Panc1 (cell line): ENCODE data around the gene KLHL12. TPM values are rescaled to one million over a fixed set of nuclear protein-coding genes. Genes with fewer than 3 reads are reported as not detected.

Source experiments
- ATAC-seq: fragments of 200-7000 bp; cut with Tn5 transposase; 2 replicates; pipeline ENCODE4 v1.9.1; 2020; ENCODE audit warnings: mild to moderate bottlenecking, moderate library complexity
- BruUV-seq: library from RNA; stranded (reverse); fragments of 400-500 nt; replicated peaks from 2 replicates; lab custom pipeline; 2021; lab: Mats Ljungman, UMichigan
- CTCF ChIA-PET: fragments of 300-600 bp; sonication (Branson Sonifier 250); formaldehyde crosslinking; loops from one replicate; lab custom pipeline; 2022; ENCODE audit warnings: antibody characterized with exemption; lab: Charles Lee
- POLR2A ChIA-PET: fragments of 300-600 bp; sonication (Branson Sonifier 250); formaldehyde crosslinking; loops from one replicate; lab custom pipeline; 2022; ENCODE audit warnings: antibody characterized with exemption; lab: Charles Lee
- DNase-seq: peaks from one replicate; pipeline ENCODE4 v3.0.0-alpha.2; 2010; ENCODE audit warnings: low read depth, low spot score
- H3K27ac ChIP-seq: 2 replicates; pipeline ENCODE4 v1.5.1; 2011; ENCODE audit warnings: mild to moderate bottlenecking, low read length, inconsistent platforms
- H3K27me3 ChIP-seq: fragments of 200-500 bp; sonication (Bioruptor generic); 2 replicates; pipeline ENCODE4 v1.6.0; 2014; ENCODE audit warnings: low read length, inconsistent platforms; ENCODE audit not compliant: control insufficient read depth, insufficient read depth
- H3K36me3 ChIP-seq: fragments of 200-500 bp; sonication (Bioruptor generic); 2 replicates; pipeline ENCODE4 v1.5.1; 2014; ENCODE audit warnings: inconsistent platforms, mild to moderate bottlenecking, low read length, moderate library complexity; ENCODE audit not compliant: control insufficient read depth, insufficient read depth
- H3K4me1 ChIP-seq: 2 replicates; pipeline ENCODE4 v1.5.1; 2011; ENCODE audit warnings: inconsistent platforms, mild to moderate bottlenecking, low read length, moderate library complexity; ENCODE audit not compliant: control insufficient read depth, insufficient read depth
- H3K4me3 ChIP-seq, 2 experiments: 2 replicates each; pipeline ENCODE4 v1.5.1; 2011 to 2012; ENCODE audit warnings: low read depth in 2 of 2, low read length in 2 of 2, mild to moderate bottlenecking in 2 of 2, inconsistent platforms in 1 of 2, moderate library complexity in 1 of 2
- H3K9me3 ChIP-seq: fragments of 200-500 bp; sonication (Bioruptor generic); 2 replicates; pipeline ENCODE4 v1.5.1; 2014; ENCODE audit warnings: low read depth, mild to moderate bottlenecking, inconsistent platforms, low read length, moderate library complexity; ENCODE audit not compliant: control insufficient read depth, insufficient read depth
- CTCF ChIP-seq: fragments of 450-650 bp; IDR thresholded peaks from 2 replicates; pipeline ENCODE4 v1.5.1; 2017; ENCODE audit warnings: mild to moderate bottlenecking
- POLR2AphosphoS5 ChIP-seq: IDR thresholded peaks from 2 replicates; pipeline ENCODE4 v1.6.1; 2012; ENCODE audit warnings: mild to moderate bottlenecking, low read depth, low read length, moderate library complexity
- REST ChIP-seq, 2 experiments: IDR thresholded peaks; 2 replicates each; pipeline ENCODE4 v1.6.1; 2011 to 2012; ENCODE audit warnings: low read depth in 2 of 2, control low read depth in 1 of 2, low read length in 1 of 2, mild to moderate bottlenecking in 1 of 2, moderate library complexity in 1 of 2; ENCODE audit not compliant: insufficient read depth in 1 of 2
- SIN3A ChIP-seq: IDR thresholded peaks from 2 replicates; pipeline ENCODE4 v1.6.1; 2012; ENCODE audit warnings: low read depth, mild to moderate bottlenecking, low read length, moderate library complexity, borderline replicate concordance; ENCODE audit not compliant: insufficient read depth
- TCF7L2 ChIP-seq: IDR thresholded peaks from 2 replicates; pipeline ENCODE4 v1.6.1; 2011; ENCODE audit warnings: mild to moderate bottlenecking, low read depth, low read length, inconsistent platforms
- in situ Hi-C: cut with HindIII; loops from 2 replicates; pipeline ENCODE4 v1.10.0; 2016; ENCODE audit warnings: low sequenced_read_pairs, low pct_unique_long_range_greater_than_20kb
- intact Hi-C: fragments of 100-400 bp; cut with micrococcal nuclease; formaldehyde crosslinking; loops from one replicate; pipeline ENCODE4 v1.10.0; 2022; ENCODE audit not compliant: unreplicated experiment
- total RNA-seq: library from RNA; stranded (reverse); gene quantifications from one replicate; pipeline ENCODE4 v1.2.1, GENCODE V29; 2021; ENCODE audit not compliant: unreplicated experiment

The KLHL12 gene
- total RNA-seq, 1 experiment from 2014 or later: 37.8 TPM

- Histone ChIP-seq H3K36me3 (peaks cover 4% of the 10 kb centered on the region; the same call in 1 of the 2 replicates), H3K4me3 (peak overlapping the region; percentile 78 to 98), H3K9me3 (no peaks in the 10 kb centered on the region), H3K27ac (peak overlapping the region; percentile 91), H3K27me3 (no peaks in the 10 kb centered on the region), H3K4me1 (peaks cover 9% of the 10 kb centered on the region; the same call in 1 of the 2 replicates)
- CTCF ChIA-PET: no interaction called here
- DNase-seq: no peak
- ATAC-seq: no peak
- intact Hi-C loops (no loop called here), in situ Hi-C loops (no loop called here)
- BruUV-seq: no TSS peak
- POLR2A ChIA-PET: interaction anchor here (0.5 to 0.6 kb wide), 2 partner anchors 54 to 219 kb away, joined by 3 to 8 read pairs; no protein-coding TSS in a partner anchor
- TF ChIP-seq REST (IDR thresholded peaks at IDR 0.05; ENCODE audit: insufficient read depth in 1 of 2, low read depth in 2 of 2, low read length in 1 of 2): no peak
- TF ChIP-seq CTCF: no peak
These were observed 38.9 kb downstream of the KLHL12 start for GRCh38 chr1:202888221-202888530.

- Histone ChIP-seq H3K27ac (no peak overlapping the region), H3K9me3 (no peaks in the 10 kb centered on the region), H3K36me3 (peaks cover 6% of the 10 kb centered on the region; the same call in 1 of the 2 replicates), H3K27me3 (no peaks in the 10 kb centered on the region), H3K4me3 (no peak overlapping the region), H3K4me1 (no peaks in the 10 kb centered on the region)
- BruUV-seq: no TSS peak
- no peak for DNase-seq
- TF ChIP-seq CTCF (no peak), SIN3A (no peak)
- intact Hi-C loops: no loop called here
- CTCF ChIA-PET: no interaction called here
- no peak for ATAC-seq
- POLR2A ChIA-PET: no interaction called here
- in situ Hi-C loops: no loop called here
These were observed 46.0 kb downstream of the KLHL12 start for GRCh38 chr1:202880961-202881460.

- ATAC-seq: no peak
- no peak overlapping the region for H3K27ac ChIP-seq
- in situ Hi-C loops (no loop called here), intact Hi-C loops (no loop called here)
- H3K9me3 ChIP-seq: no peaks in the 10 kb centered on the region
- H3K4me1 ChIP-seq: no peaks in the 10 kb centered on the region
- peaks cover 6% of the 10 kb centered on the region; the same call in 1 of the 2 replicates for H3K36me3 ChIP-seq
- no peak for DNase-seq
- no TSS peak for BruUV-seq
- TF ChIP-seq REST (IDR thresholded peaks at IDR 0.05; ENCODE audit: insufficient read depth in 1 of 2, low read depth in 2 of 2, low read length in 1 of 2) (no peak), CTCF (no peak), POLR2AphosphoS5 (no peak), SIN3A (no peak), TCF7L2 (no peak)
- CTCF ChIA-PET: no interaction called here
- POLR2A ChIA-PET: no interaction called here
- H3K27me3 ChIP-seq: no peaks in the 10 kb centered on the region
- H3K4me3 ChIP-seq: no peak overlapping the region
These were observed 47.0 kb downstream of the KLHL12 start for GRCh38 chr1:202880062-202880461.
